Keratinocyte (primary cell): ENCODE data around the gene SLC1A3. TPM values are rescaled to one million over a fixed set of nuclear protein-coding genes. Genes with fewer than 3 reads are reported as not detected.

Experiments used
- DNase-seq: peaks from one replicate; pipeline ENCODE4 v3.0.0-alpha.2; 2011; ENCODE audit warnings: low read depth, missing footprints, low spot score
- FAIRE-seq: peaks from 2 replicates; lab custom pipeline; 2011; peaks lifted over from hg19 to GRCh38; lab: Jason Lieb, UNC
- H2AFZ ChIP-seq: 2 replicates; pipeline ENCODE4 v1.6.0; 2012; ENCODE audit warnings: low read length, control low read depth, inconsistent platforms; ENCODE audit not compliant: control insufficient read depth
- H3K27ac ChIP-seq: 2 replicates; pipeline ENCODE4 v1.5.1; 2011; ENCODE audit warnings: low read length; ENCODE audit not compliant: control insufficient read depth, insufficient read depth
- H3K27me3 ChIP-seq: 3 replicates; pipeline ENCODE4 v1.6.0; 2011; ENCODE audit warnings: low read length; ENCODE audit not compliant: control insufficient read depth, insufficient read depth; ENCODE audit errors: extremely low read depth
- H3K36me3 ChIP-seq, 2 experiments: 2 replicates in 1 of 2; 3 replicates in 1 of 2; pipeline ENCODE4 v1.5.1; 2011; ENCODE audit warnings: low read length in 2 of 2, mild to moderate bottlenecking in 1 of 2; ENCODE audit not compliant: control insufficient read depth in 2 of 2, insufficient read depth in 2 of 2; ENCODE audit errors: extremely low read depth in 1 of 2
- H3K4me1 ChIP-seq: 3 replicates; pipeline ENCODE4 v1.5.1; 2011; ENCODE audit warnings: low read length; ENCODE audit not compliant: control insufficient read depth, insufficient read depth; ENCODE audit errors: extremely low read depth
- H3K4me2 ChIP-seq: 3 replicates; pipeline ENCODE4 v1.6.0; 2011; ENCODE audit warnings: low read depth, low read length; ENCODE audit not compliant: control insufficient read depth, insufficient read depth; ENCODE audit errors: extremely low read depth
- H3K4me3 ChIP-seq, 3 experiments: fragments of 200-600 bp in 1 of 3; sonication (generic) in 1 of 3; 2 replicates in 2 of 3; 3 replicates in 1 of 3; pipeline ENCODE4 v1.5.1; 2011 to 2016; ENCODE audit warnings: low read length in 3 of 3, mild to moderate bottlenecking in 3 of 3, control low read depth in 2 of 3, inconsistent platforms in 1 of 3, low read depth in 1 of 3, mixed read lengths in 1 of 3, mixed run types in 1 of 3, moderate library complexity in 1 of 3; ENCODE audit not compliant: control insufficient read depth in 2 of 3, insufficient read depth in 2 of 3; ENCODE audit errors: extremely low read depth in 1 of 3
- H3K79me2 ChIP-seq: 2 replicates; pipeline ENCODE4 v1.6.0; 2012; ENCODE audit warnings: low read length; ENCODE audit not compliant: control insufficient read depth, insufficient read depth
- H3K9ac ChIP-seq: 3 replicates; pipeline ENCODE4 v1.6.0; 2011; ENCODE audit warnings: low read length; ENCODE audit not compliant: control insufficient read depth, insufficient read depth; ENCODE audit errors: extremely low read depth
- H3K9me1 ChIP-seq: 3 replicates; pipeline ENCODE4 v1.6.0; 2011; ENCODE audit warnings: low read length; ENCODE audit not compliant: control insufficient read depth, insufficient read depth; ENCODE audit errors: extremely low read depth
- H3K9me3 ChIP-seq: 2 replicates; pipeline ENCODE4 v1.5.1; 2012; ENCODE audit warnings: low read depth, low read length; ENCODE audit not compliant: control insufficient read depth
- H4K20me1 ChIP-seq: 3 replicates; pipeline ENCODE4 v1.6.0; 2011; ENCODE audit warnings: low read length; ENCODE audit not compliant: control insufficient read depth, insufficient read depth; ENCODE audit errors: extremely low read depth
- CTCF ChIP-seq, 3 experiments: IDR thresholded peaks in 1 of 3; conservative IDR thresholded peaks in 1 of 3; optimal IDR thresholded peaks in 1 of 3; 2 replicates in 2 of 3; 3 replicates in 1 of 3; pipeline versions ENCODE3 to v1.5.1; 2011; ENCODE audit warnings: low read length in 3 of 3, mild to moderate bottlenecking in 3 of 3, moderate library complexity in 2 of 3, control low read depth in 1 of 3, inconsistent platforms in 1 of 3; ENCODE audit not compliant: insufficient read depth in 2 of 3; ENCODE audit errors: extremely low read depth in 1 of 3
- EZH2 ChIP-seq: IDR thresholded peaks from one replicate; pipeline ENCODE4 v1.6.1; 2012; ENCODE audit warnings: inconsistent platforms, mild to moderate bottlenecking, low read length, moderate library complexity
- dilution Hi-C: fragments of 300-500 bp; cut with MboI; formaldehyde crosslinking; loops from one replicate; pipeline ENCODE4 v1.7.0; 2020; ENCODE audit warnings: low sequenced_read_pairs; ENCODE audit not compliant: extremely low pct_ligation_motif_present
- polyA plus RNA-seq, 5 experiments: library from polyadenylated mRNA; depleted of rRNA in 3 of 5; stranded (reverse) in 3 of 5; stranded (forward) in 1 of 5; unstranded in 1 of 5; fragments of >200 nt; gene quantifications; 1 replicate in 1 of 5; 2 replicates in 3 of 5; 3 replicates in 1 of 5; pipeline versions ENCODE4 v1.2.1 to v1.2.3, GENCODE V29; 2011 to 2012; ENCODE audit warnings: missing spikeins in 2 of 5, low read depth in 1 of 5, low replicate concordance in 1 of 5

The SLC1A3 gene
- polyA plus RNA-seq, 1 donor (not counting 4 experiments of a cell fraction or from before 2014, with no cell fraction given): 22.2 TPM

DNA sequence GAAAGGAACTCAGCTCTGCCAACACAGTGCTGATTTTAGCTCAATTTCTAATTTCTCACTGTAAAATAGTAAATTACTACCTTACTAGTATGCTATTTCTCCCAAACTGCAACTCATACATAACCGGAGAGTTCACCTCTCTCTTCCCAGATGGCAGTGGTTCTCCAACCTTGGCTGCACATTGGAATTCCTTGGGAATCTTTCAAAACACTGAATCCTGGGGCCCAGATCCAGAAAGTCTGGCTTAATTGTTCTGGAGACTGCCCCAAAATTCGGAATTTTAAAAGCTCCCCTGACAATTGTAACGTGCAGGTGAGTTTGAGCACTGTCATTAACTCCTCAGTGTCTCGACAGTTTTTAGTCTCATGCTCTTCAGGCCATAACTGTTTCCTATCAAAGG, 100.3 kb downstream of the SLC1A3 start:
- no peaks in the 10 kb centered on the region for H3K9me3 ChIP-seq
- H3K36me3 ChIP-seq: no peaks in the 10 kb centered on the region
- TF ChIP-seq CTCF (optimal IDR thresholded peaks at IDR 0.05 in 1 of 3, IDR thresholded peaks at IDR 0.05 in 1 of 3, conservative IDR thresholded peaks at IDR 0.05 in 1 of 3; ENCODE audit: extremely low read depth in 1 of 3, insufficient read depth in 2 of 3, low read length in 3 of 3) (no peak), EZH2 (no peak)
- no peaks in the 10 kb centered on the region for H4K20me1 ChIP-seq
- no peak for FAIRE-seq
- peaks cover 5% of the 10 kb centered on the region for H3K4me1 ChIP-seq
- no peak overlapping the region for H3K27ac ChIP-seq
- no peaks in the 10 kb centered on the region for H3K9me1 ChIP-seq
- no peak for DNase-seq
- H3K9ac ChIP-seq: no peak overlapping the region
- H2AFZ ChIP-seq: no peak overlapping the region
- H3K27me3 ChIP-seq: no peaks in the 10 kb centered on the region
- dilution Hi-C loops: no loop called here
- no peak overlapping the region for H3K4me2 ChIP-seq
- no peaks in the 10 kb centered on the region for H3K79me2 ChIP-seq
- H3K4me3 ChIP-seq: no peak overlapping the region

GRCh38 chr5:36708996-36709395, 102.6 kb downstream of the SLC1A3 start:
- Histone ChIP-seq H3K79me2 (no peaks in the 10 kb centered on the region), H3K36me3 (no peaks in the 10 kb centered on the region), H4K20me1 (no peaks in the 10 kb centered on the region), H3K9ac (no peak overlapping the region), H3K4me1 (peaks cover 6% of the 10 kb centered on the region), H3K4me3 (no peak overlapping the region), H3K4me2 (no peak overlapping the region), H3K9me3 (no peaks in the 10 kb centered on the region), H3K9me1 (no peaks in the 10 kb centered on the region), H3K27me3 (no peaks in the 10 kb centered on the region), H3K27ac (no peak overlapping the region), H2AFZ (no peak overlapping the region)
- TF ChIP-seq EZH2: no peak
- peak in 1 of 3 experiments; percentile 9 for TF ChIP-seq CTCF (optimal IDR thresholded peaks at IDR 0.05 in 1 of 3, IDR thresholded peaks at IDR 0.05 in 1 of 3, conservative IDR thresholded peaks at IDR 0.05 in 1 of 3; ENCODE audit: extremely low read depth in 1 of 3, insufficient read depth in 2 of 3, low read length in 3 of 3)
- DNase-seq (no peak), FAIRE-seq (no peak)
- dilution Hi-C loops: no loop called here
